ENCODE data around the gene SGCD. TPM values are rescaled to one million over a fixed set of nuclear protein-coding genes. Genes with fewer than 3 reads are reported as not detected.

SGCD gene
- total RNA-seq, 4 donors from 2014 or later = 0.37 to 3.7 (median 2.4) TPM

DNA sequence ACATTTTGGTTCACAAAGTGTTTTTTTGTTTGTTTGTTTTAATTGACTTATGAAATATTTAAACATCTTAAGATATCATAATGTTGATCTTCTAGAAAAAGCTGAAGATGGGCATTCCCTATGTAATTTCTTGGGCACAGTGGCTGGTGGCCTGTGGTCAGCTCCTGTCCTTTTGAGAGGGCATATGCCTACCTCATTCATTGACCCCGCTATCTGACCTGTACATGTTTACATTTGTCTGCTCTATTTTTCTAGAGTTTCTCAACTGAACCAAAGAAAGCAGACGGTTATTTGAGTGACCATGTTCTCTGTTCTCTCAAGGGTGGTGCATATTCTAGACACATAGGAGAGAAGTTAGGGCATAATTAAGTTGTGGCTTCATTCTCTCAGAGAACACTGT lies 5.3 kb downstream of the SGCD start:
- no peak overlapping the region for H3K27ac ChIP-seq
- in situ Hi-C loops (cut with MboI; ENCODE audit: low pct_ligation_motif_present in 1 of 4, low pct_unique_long_range_greater_than_20kb in 1 of 4, low sequenced_read_pairs in 3 of 4) = no loop called here
- no peaks in the 10 kb centered on the region for H3K9me3 ChIP-seq
- intact Hi-C loops (cut with DNase I; ENCODE audit: low total_unique reads) = no loop called here
- H3K27me3 ChIP-seq = no peaks in the 10 kb centered on the region
- no peaks in the 10 kb centered on the region for H3K4me1 ChIP-seq
- H3K4me3 ChIP-seq = no peak overlapping the region
- no peak for DNase-seq
- no peaks in the 10 kb centered on the region for H3K36me3 ChIP-seq
- no peak for TF ChIP-seq POLR2A (IDR thresholded peaks at IDR 0.05)
- TF ChIP-seq, protein P1, sequence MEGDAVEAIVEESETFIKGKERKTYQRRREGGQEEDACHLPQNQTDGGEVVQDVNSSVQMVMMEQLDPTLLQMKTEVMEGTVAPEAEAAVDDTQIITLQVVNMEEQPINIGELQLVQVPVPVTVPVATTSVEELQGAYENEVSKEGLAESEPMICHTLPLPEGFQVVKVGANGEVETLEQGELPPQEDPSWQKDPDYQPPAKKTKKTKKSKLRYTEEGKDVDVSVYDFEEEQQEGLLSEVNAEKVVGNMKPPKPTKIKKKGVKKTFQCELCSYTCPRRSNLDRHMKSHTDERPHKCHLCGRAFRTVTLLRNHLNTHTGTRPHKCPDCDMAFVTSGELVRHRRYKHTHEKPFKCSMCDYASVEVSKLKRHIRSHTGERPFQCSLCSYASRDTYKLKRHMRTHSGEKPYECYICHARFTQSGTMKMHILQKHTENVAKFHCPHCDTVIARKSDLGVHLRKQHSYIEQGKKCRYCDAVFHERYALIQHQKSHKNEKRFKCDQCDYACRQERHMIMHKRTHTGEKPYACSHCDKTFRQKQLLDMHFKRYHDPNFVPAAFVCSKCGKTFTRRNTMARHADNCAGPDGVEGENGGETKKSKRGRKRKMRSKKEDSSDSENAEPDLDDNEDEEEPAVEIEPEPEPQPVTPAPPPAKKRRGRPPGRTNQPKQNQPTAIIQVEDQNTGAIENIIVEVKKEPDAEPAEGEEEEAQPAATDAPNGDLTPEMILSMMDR (IDR thresholded peaks at IDR 0.05) = no peak
- no peak for TF ChIP-seq EP300 (IDR thresholded peaks at IDR 0.05; ENCODE audit: low read depth)
- no peak for TF ChIP-seq POLR2AphosphoS5 (IDR thresholded peaks at IDR 0.05)
- WGBS, 2 donors (ENCODE audit: low coverage in 1 of 2) = 38 to 80% methylated on average over 1 to 2 of the region's 2 CpGs

DNA sequence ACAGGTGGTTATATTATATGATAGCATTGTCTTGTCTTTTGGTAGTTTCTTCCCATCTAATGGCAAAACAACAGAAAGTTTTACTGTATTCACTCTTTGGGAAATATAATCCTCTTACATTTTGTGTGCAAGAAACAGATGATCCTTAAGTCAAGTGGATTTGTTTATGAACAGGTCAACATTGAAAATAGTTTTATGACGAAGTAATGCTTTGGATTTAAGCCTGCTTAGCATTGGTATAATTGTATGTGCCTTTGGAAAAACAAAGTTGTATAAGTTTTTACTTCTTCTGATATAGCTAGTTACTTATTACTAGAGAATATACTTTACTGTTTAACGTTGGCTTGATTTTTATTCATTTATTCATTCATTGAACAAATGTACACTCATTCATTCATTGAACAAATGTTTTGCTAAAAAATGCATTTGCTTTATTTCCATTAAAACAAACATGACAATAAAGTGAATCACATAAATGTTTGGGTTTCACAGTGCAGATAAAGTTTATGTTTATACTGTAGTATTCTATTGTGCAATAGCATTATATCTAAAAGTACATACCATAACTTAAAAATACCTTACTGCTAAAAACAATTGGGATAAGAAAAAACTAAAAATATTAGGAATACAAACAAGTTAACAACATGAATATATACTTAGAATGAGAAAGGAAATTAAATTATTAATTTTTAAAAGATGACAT lies 12.3 kb downstream of the SGCD start:
- Histone ChIP-seq H3K4me3 (no peak overlapping the region), H3K27ac (no peak overlapping the region), H3K27me3 (no peaks in the 10 kb centered on the region), H3K4me1 (no peaks in the 10 kb centered on the region), H3K9me3 (no peaks in the 10 kb centered on the region), H3K36me3 (no peaks in the 10 kb centered on the region)
- TF ChIP-seq EP300 (IDR thresholded peaks at IDR 0.05; ENCODE audit: low read depth) = no peak
- no peak for TF ChIP-seq POLR2A (IDR thresholded peaks at IDR 0.05)
- TF ChIP-seq POLR2AphosphoS5 (IDR thresholded peaks at IDR 0.05) = no peak
- TF ChIP-seq, protein P1 (IDR thresholded peaks at IDR 0.05) = no peak
- intact Hi-C loops (cut with DNase I; ENCODE audit: low total_unique reads) (no loop called here), in situ Hi-C loops (cut with MboI; ENCODE audit: low pct_ligation_motif_present in 1 of 4, low pct_unique_long_range_greater_than_20kb in 1 of 4, low sequenced_read_pairs in 3 of 4) (no loop called here)
- no peak for DNase-seq
- WGBS, 2 donors (ENCODE audit: low coverage in 1 of 2) = 44 to 55% methylated on average over 2 of the region's 2 CpGs

DNA sequence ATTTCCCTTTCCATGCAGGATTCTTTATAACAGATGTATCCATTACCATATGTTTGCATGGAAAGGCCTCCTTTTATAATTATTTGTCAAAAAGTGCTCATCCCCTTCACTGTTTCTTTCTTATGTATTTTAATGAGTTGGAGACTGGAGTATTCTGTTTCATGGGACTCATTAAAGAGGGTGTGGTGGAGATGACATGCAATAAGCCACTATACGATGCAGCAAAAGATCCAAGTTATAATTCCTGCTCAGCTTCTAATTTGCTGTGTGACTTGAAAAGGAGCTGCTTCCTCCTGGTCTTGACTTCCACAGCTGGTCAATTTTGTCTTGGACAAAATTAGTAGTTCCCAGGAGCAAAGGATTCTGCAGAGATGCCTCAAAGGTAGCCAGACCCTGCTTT lies 13.9 kb downstream of the SGCD start:
- intact Hi-C loops (cut with DNase I; ENCODE audit: low total_unique reads) (no loop called here), in situ Hi-C loops (cut with MboI; ENCODE audit: low pct_ligation_motif_present in 1 of 4, low pct_unique_long_range_greater_than_20kb in 1 of 4, low sequenced_read_pairs in 3 of 4) (no loop called here)
- Histone ChIP-seq H3K4me1 (no peaks in the 10 kb centered on the region), H3K27me3 (no peaks in the 10 kb centered on the region), H3K9me3 (no peaks in the 10 kb centered on the region), H3K4me3 (no peak overlapping the region), H3K36me3 (no peaks in the 10 kb centered on the region), H3K27ac (no peak overlapping the region)
- WGBS, 2 donors (ENCODE audit: low coverage in 1 of 2) = 43 to 57% methylated on average over 1 of the region's 1 CpG
- DNase-seq = no peak
- TF ChIP-seq EP300 (IDR thresholded peaks at IDR 0.05; ENCODE audit: low read depth) (no peak), POLR2AphosphoS5 (IDR thresholded peaks at IDR 0.05) (no peak)

DNA sequence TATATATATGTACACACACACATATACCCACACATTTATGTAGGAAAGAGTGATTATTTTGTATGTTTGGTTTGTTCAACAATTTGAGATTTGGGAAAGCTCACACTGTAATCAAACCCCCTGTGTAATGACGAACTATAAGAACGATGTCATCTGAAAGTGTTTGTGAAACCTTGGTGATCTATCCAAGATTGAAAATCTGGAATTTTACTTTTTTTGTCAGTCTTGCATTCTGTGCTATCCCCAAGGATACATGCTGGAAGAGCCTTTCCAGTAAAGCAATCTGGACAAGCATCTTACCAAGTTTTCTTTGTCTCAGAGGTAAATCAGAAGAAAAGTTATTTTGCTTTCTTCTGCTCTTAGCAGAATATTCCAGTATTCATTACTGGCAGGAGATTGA lies 23.3 kb downstream of the SGCD start:
- H3K27ac ChIP-seq = no peak overlapping the region
- 89 to 91% methylated on average over 2 of the region's 2 CpGs for WGBS, 2 donors (ENCODE audit: low coverage in 1 of 2)
- no peaks in the 10 kb centered on the region for H3K9me3 ChIP-seq
- in situ Hi-C loops (cut with MboI; ENCODE audit: low pct_ligation_motif_present in 1 of 4, low pct_unique_long_range_greater_than_20kb in 1 of 4, low sequenced_read_pairs in 3 of 4) (no loop called here), intact Hi-C loops (cut with DNase I; ENCODE audit: low total_unique reads) (no loop called here)
- no peaks in the 10 kb centered on the region for H3K4me1 ChIP-seq
- H3K36me3 ChIP-seq = no peaks in the 10 kb centered on the region
- no peak for DNase-seq
- H3K4me3 ChIP-seq = no peak overlapping the region
- H3K27me3 ChIP-seq = no peaks in the 10 kb centered on the region
- no peak for TF ChIP-seq POLR2AphosphoS5 (IDR thresholded peaks at IDR 0.05)
- TF ChIP-seq EP300 (IDR thresholded peaks at IDR 0.05; ENCODE audit: low read depth) = no peak
- no peak for TF ChIP-seq POLR2A (IDR thresholded peaks at IDR 0.05)
- TF ChIP-seq, protein P1 (IDR thresholded peaks at IDR 0.05) = no peak

DNA sequence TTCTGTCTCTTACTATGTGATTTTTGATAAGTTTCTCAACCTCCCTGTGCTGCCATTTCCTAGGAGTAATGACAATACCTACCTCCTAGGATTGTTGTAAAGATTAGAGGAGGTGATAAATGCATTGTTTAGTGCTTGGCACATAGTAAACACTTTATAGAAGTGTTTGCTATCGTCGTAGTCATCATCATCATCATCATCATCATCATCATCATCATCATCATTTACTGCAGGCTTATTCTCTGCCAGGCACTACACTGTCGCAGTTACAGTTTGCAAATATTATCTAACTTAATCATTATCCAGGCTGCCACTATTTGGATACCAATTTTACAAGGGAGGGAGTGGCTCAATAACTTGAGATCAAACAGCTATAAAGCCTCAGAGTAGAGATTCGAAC lies 24.5 kb downstream of the SGCD start:
- in situ Hi-C loops (cut with MboI; ENCODE audit: low pct_ligation_motif_present in 1 of 4, low pct_unique_long_range_greater_than_20kb in 1 of 4, low sequenced_read_pairs in 3 of 4) = no loop called here
- H3K27me3 ChIP-seq = no peaks in the 10 kb centered on the region
- 42 to 43% methylated on average over 4 of the region's 4 CpGs for WGBS, 2 donors (ENCODE audit: low coverage in 1 of 2)
- no peak for DNase-seq
- H3K36me3 ChIP-seq = no peaks in the 10 kb centered on the region
- TF ChIP-seq, protein P1 (IDR thresholded peaks at IDR 0.05) = no peak
- no peak for TF ChIP-seq POLR2AphosphoS5 (IDR thresholded peaks at IDR 0.05)
- H3K4me3 ChIP-seq = no peak overlapping the region
- no peak overlapping the region for H3K27ac ChIP-seq
- H3K9me3 ChIP-seq = no peaks in the 10 kb centered on the region
- intact Hi-C loops (cut with DNase I; ENCODE audit: low total_unique reads) = no loop called here
- no peaks in the 10 kb centered on the region for H3K4me1 ChIP-seq

Data from transverse colon (tissue), 4 donors.